H9 (cell line): ENCODE data around the gene SGIP1. TPM values are rescaled to one million over a fixed set of nuclear protein-coding genes. Genes with fewer than 3 reads are reported as not detected.
"Not testable (repeated sequence)": the region's sequence is repeated elsewhere in the genome, so short reads cannot be mapped to it uniquely, and the experiment has no call there.

Experiments used
- DNase-seq: peaks from one replicate; pipeline ENCODE4 v3.0.0-alpha.2; 2017
- H2AFZ ChIP-seq: one replicate; pipeline ENCODE4 v1.6.1; 2013; ENCODE audit warnings: mild to moderate bottlenecking, low read length, control low read depth, moderate library complexity
- H2AK5ac ChIP-seq: 2 replicates; pipeline ENCODE4 v1.6.1; 2013; ENCODE audit warnings: low read length, control low read depth, mixed read lengths; ENCODE audit not compliant: insufficient read length
- H2BK120ac ChIP-seq: one replicate; pipeline ENCODE4 v1.6.1; 2013; ENCODE audit warnings: low read depth, mild to moderate bottlenecking, low read length, control low read depth, inconsistent platforms; ENCODE audit not compliant: poor library complexity, severe bottlenecking
- H2BK12ac ChIP-seq: 2 replicates; pipeline ENCODE4 v1.6.1; 2013; ENCODE audit warnings: low read length, control low read depth, mixed read lengths, low read depth; ENCODE audit not compliant: insufficient read length
- H2BK15ac ChIP-seq: 2 replicates; pipeline ENCODE4 v1.6.1; 2013; ENCODE audit warnings: low read depth, low read length, control low read depth
- H2BK20ac ChIP-seq: one replicate; pipeline ENCODE4 v1.6.1; 2013; ENCODE audit warnings: low read depth, mild to moderate bottlenecking, low read length, control low read depth, inconsistent platforms; ENCODE audit not compliant: poor library complexity, severe bottlenecking
- H2BK5ac ChIP-seq: 2 replicates; pipeline ENCODE4 v1.6.1; 2013; ENCODE audit warnings: low read length, control low read depth, mixed read lengths; ENCODE audit not compliant: insufficient read length
- H3K14ac ChIP-seq: 2 replicates; pipeline ENCODE4 v1.6.1; 2013; ENCODE audit warnings: low read length, control low read depth; ENCODE audit not compliant: insufficient read depth
- H3K18ac ChIP-seq: 2 replicates; pipeline ENCODE4 v1.6.1; 2013; ENCODE audit warnings: low read depth, mild to moderate bottlenecking, mixed read lengths, low read length, control low read depth; ENCODE audit not compliant: insufficient read length
- H3K23ac ChIP-seq: 2 replicates; pipeline ENCODE4 v1.6.1; 2013; ENCODE audit warnings: low read length, control low read depth, mixed read lengths, low read depth; ENCODE audit not compliant: insufficient read length
- H3K23me2 ChIP-seq: 2 replicates; pipeline ENCODE4 v1.6.1; 2013; ENCODE audit warnings: low read depth, mild to moderate bottlenecking, mixed read lengths, low read length, control low read depth; ENCODE audit not compliant: insufficient read length, poor library complexity, severe bottlenecking
- H3K27ac ChIP-seq: 2 replicates; pipeline ENCODE4 v1.5.1; 2013; ENCODE audit warnings: low read length, control low read depth, mixed read lengths, low read depth; ENCODE audit not compliant: insufficient read length
- H3K27me3 ChIP-seq: 2 replicates; pipeline ENCODE4 v1.6.1; 2013; ENCODE audit warnings: low read length, control low read depth, inconsistent platforms; ENCODE audit not compliant: insufficient read depth
- H3K4ac ChIP-seq: 2 replicates; pipeline ENCODE4 v1.6.1; 2013; ENCODE audit warnings: low read depth, mild to moderate bottlenecking, control low read depth, inconsistent platforms, low read length, moderate library complexity
- H3K4me1 ChIP-seq: 2 replicates; pipeline ENCODE4 v1.6.1; 2013; ENCODE audit warnings: low read length, control low read depth, inconsistent platforms; ENCODE audit not compliant: insufficient read depth
- H3K4me2 ChIP-seq: 2 replicates; pipeline ENCODE4 v1.6.1; 2013; ENCODE audit warnings: low read length, control low read depth, mixed read lengths; ENCODE audit not compliant: insufficient read length, insufficient read depth
- H3K56ac ChIP-seq: 2 replicates; pipeline ENCODE4 v1.6.1; 2013; ENCODE audit warnings: low read depth, mild to moderate bottlenecking, mixed read lengths, low read length, control low read depth; ENCODE audit not compliant: insufficient read length
- H3K79me1 ChIP-seq: 2 replicates; pipeline ENCODE4 v1.6.1; 2013; ENCODE audit warnings: low read depth, mild to moderate bottlenecking, moderate library complexity, low read length, control low read depth, inconsistent platforms; ENCODE audit not compliant: insufficient read depth, poor library complexity, severe bottlenecking
- H3K79me2 ChIP-seq: 2 replicates; pipeline ENCODE4 v1.6.1; 2013; ENCODE audit warnings: low read length, control low read depth, inconsistent platforms; ENCODE audit not compliant: insufficient read depth
- H3K9ac ChIP-seq: 2 replicates; pipeline ENCODE4 v1.6.1; 2013; ENCODE audit warnings: low read length, control low read depth, mixed read lengths; ENCODE audit not compliant: insufficient read length; ENCODE audit errors: extremely low read depth
- H3K9me3 ChIP-seq: one replicate; pipeline ENCODE4 v1.6.1; 2013; ENCODE audit warnings: low read depth, low read length, inconsistent platforms; ENCODE audit not compliant: control insufficient read depth
- H3T11ph ChIP-seq: one replicate; pipeline ENCODE4 v1.6.1; 2013; ENCODE audit warnings: mild to moderate bottlenecking, low read length, control low read depth, inconsistent platforms
- H4K20me1 ChIP-seq: one replicate; pipeline ENCODE4 v1.6.1; 2013; ENCODE audit not compliant: control insufficient read depth, insufficient read length, insufficient read depth
- H4K5ac ChIP-seq: 2 replicates; pipeline ENCODE4 v1.6.1; 2013; ENCODE audit warnings: low read depth, mild to moderate bottlenecking, mixed read lengths, low read length, control low read depth; ENCODE audit not compliant: insufficient read length
- H4K8ac ChIP-seq: replicated peaks from 2 replicates; pipeline ENCODE4 v1.6.1; 2013; ENCODE audit warnings: low read length, control low read depth, mixed read lengths, low read depth; ENCODE audit not compliant: insufficient read length
- H4K91ac ChIP-seq: 2 replicates; pipeline ENCODE4 v1.6.1; 2013; ENCODE audit warnings: low read depth, mild to moderate bottlenecking, moderate library complexity, mixed read lengths, low read length, control low read depth; ENCODE audit not compliant: insufficient read length
- H3K27ac Mint-ChIP-seq, 3 experiments: 2 replicates in 2 of 3; 3 replicates in 1 of 3; pipeline ENCODE4 v1.8.0; 2020 to 2021; ENCODE audit warnings: mixed read lengths in 3 of 3, mild to moderate bottlenecking in 1 of 3, moderate library complexity in 1 of 3
- H3K27me3 Mint-ChIP-seq: 2 replicates; pipeline ENCODE4 v1.8.0; 2021; ENCODE audit warnings: low read depth, mild to moderate bottlenecking, moderate library complexity, mixed read lengths
- H3K36me3 Mint-ChIP-seq, 3 experiments: 2 replicates in 2 of 3; 3 replicates in 1 of 3; pipeline ENCODE4 v1.8.0; 2020 to 2021; ENCODE audit warnings: low read depth in 3 of 3, mixed read lengths in 3 of 3; ENCODE audit not compliant: insufficient read depth in 1 of 3
- H3K4me1 Mint-ChIP-seq, 2 experiments: 2 replicates each; pipeline ENCODE4 v1.8.0; 2020; ENCODE audit warnings: mixed read lengths in 2 of 2
- H3K4me3 Mint-ChIP-seq, 2 experiments: 2 replicates in 1 of 2; 3 replicates in 1 of 2; pipeline ENCODE4 v1.8.0; 2020 to 2021; ENCODE audit warnings: mild to moderate bottlenecking in 2 of 2, mixed read lengths in 2 of 2, moderate library complexity in 1 of 2
- H3K9me3 Mint-ChIP-seq, 2 experiments: 2 replicates in 1 of 2; 3 replicates in 1 of 2; pipeline ENCODE4 v1.8.0; 2020; ENCODE audit warnings: mild to moderate bottlenecking in 2 of 2, mixed read lengths in 2 of 2, moderate library complexity in 1 of 2
- WGBS: extraction: QIAGEN DNeasy Blood & Tissue Kit; methylation state at CpG from one replicate; pipeline ENCODE4 v1.1.7; 2013; ENCODE audit warnings: missing lambda C conversion rate, low lambda C conversion rate, mixed read lengths; ENCODE audit not compliant: insufficient read length; ENCODE audit errors: extremely low coverage; 5-methylcytosine and 5-hydroxymethylcytosine counted together
- total RNA-seq: library from RNA; stranded (reverse); gene quantifications from 2 replicates; pipeline ENCODE4 v1.2.1, GENCODE V29; 2021
- TF ChIP-seq, protein P1 (sequence below): fragments of 200-600 bp; sonication (generic); conservative IDR thresholded peaks from 3 replicates; pipeline ENCODE4 v1.8.0; 2021; ENCODE audit warnings: antibody characterized with exemption, mild to moderate bottlenecking

Gene SGIP1
- total RNA-seq, 1 experiment from 2014 or later = 1.5 TPM

DNA sequence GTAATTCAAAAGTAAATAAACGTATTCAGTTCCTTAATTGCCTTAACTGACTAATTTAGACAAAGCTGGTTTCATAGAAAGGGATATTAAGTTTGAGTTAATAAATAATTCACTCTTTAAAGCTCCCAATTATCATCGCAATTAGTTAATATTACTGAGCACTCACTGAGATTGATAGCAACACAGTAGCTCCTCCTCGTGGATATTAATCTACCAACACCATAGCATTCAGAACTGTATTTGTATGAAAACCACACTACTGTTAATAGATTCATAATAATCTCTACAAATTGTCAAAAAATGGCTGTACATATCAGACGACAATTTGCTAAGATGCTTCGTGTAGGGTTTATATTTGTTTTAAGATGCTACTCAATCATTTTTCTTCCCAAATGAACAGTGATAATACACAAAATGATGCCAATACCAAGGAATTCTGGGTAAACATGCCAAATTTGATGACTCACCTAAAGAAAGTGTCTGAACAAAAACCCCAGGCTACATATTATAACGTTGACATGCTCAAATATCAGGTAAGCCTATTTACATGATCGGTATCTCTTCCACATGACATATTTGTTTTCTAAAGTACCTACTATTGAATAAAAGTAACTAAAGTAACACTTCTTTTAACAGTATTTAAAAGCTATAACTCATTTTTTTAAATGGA lies 199.5 kb downstream of the SGIP1 start:
- H2AK5ac ChIP-seq = no peak overlapping the region
- no peak overlapping the region for H3K4me2 ChIP-seq
- H4K91ac ChIP-seq = no peak overlapping the region
- H3K4ac ChIP-seq = no peak overlapping the region
- H3K36me3 Mint-ChIP-seq = no peaks in the 10 kb centered on the region
- no peak overlapping the region for H2AFZ ChIP-seq
- TF ChIP-seq, protein P1, sequence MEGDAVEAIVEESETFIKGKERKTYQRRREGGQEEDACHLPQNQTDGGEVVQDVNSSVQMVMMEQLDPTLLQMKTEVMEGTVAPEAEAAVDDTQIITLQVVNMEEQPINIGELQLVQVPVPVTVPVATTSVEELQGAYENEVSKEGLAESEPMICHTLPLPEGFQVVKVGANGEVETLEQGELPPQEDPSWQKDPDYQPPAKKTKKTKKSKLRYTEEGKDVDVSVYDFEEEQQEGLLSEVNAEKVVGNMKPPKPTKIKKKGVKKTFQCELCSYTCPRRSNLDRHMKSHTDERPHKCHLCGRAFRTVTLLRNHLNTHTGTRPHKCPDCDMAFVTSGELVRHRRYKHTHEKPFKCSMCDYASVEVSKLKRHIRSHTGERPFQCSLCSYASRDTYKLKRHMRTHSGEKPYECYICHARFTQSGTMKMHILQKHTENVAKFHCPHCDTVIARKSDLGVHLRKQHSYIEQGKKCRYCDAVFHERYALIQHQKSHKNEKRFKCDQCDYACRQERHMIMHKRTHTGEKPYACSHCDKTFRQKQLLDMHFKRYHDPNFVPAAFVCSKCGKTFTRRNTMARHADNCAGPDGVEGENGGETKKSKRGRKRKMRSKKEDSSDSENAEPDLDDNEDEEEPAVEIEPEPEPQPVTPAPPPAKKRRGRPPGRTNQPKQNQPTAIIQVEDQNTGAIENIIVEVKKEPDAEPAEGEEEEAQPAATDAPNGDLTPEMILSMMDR = no peak
- no peak overlapping the region for H3K9ac ChIP-seq
- H3K27ac Mint-ChIP-seq = no peak overlapping the region
- H2BK12ac ChIP-seq = no peak overlapping the region
- H2BK20ac ChIP-seq = no peak overlapping the region
- no peak overlapping the region for H3K18ac ChIP-seq
- H3K4me1 ChIP-seq = no peaks in the 10 kb centered on the region
- no peaks in the 10 kb centered on the region for H3K79me2 ChIP-seq
- H3K14ac ChIP-seq = no peak overlapping the region
- no peak overlapping the region for H4K8ac ChIP-seq
- no peak overlapping the region for H2BK5ac ChIP-seq
- H3K79me1 ChIP-seq = no peaks in the 10 kb centered on the region
- no peaks in the 10 kb centered on the region for H3K9me3 ChIP-seq
- no CpG with 5 or more reads among the region's 7 CpGs for WGBS
- H3K27ac ChIP-seq = no peak overlapping the region
- no peak overlapping the region for H3K4me3 Mint-ChIP-seq
- no peaks in the 10 kb centered on the region for H3K27me3 ChIP-seq
- H3T11ph ChIP-seq = no peak overlapping the region
- H3K4me1 Mint-ChIP-seq = peaks cover 10 to 11% of the 10 kb centered on the region in 2 experiments
- no peak overlapping the region for H2BK15ac ChIP-seq
- H3K9me3 Mint-ChIP-seq = peaks cover 0 to 5% of the 10 kb centered on the region in 2 experiments; a peak in 2 of 5 replicates
- H4K5ac ChIP-seq = no peak overlapping the region
- H3K27me3 Mint-ChIP-seq = no peaks in the 10 kb centered on the region
- H3K23ac ChIP-seq = no peak overlapping the region
- no peaks in the 10 kb centered on the region for H4K20me1 ChIP-seq
- no peaks in the 10 kb centered on the region for H3K23me2 ChIP-seq
- no peak overlapping the region for H2BK120ac ChIP-seq
- H3K56ac ChIP-seq = no peak overlapping the region
- DNase-seq = no peak

DNA sequence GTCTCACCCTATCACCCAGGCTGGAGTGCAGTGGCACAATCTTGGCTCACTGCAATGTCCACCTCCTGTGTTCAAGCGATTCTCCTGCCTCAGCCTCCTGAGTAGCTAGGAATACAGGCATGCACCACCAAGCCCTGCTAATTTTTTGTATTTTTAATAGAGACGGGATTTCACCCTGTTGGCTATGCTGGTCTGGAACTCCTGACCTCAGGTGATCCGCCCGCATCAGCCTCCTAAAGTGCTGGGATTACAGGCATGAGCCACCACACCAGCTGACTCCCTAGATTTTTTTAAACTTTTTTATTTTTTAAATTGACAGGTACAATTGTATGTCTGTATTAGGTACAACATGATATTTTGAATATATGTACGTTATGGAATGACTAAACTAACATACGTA lies 200.6 kb downstream of the SGIP1 start:
- H2BK20ac ChIP-seq, H3K4me3 Mint-ChIP-seq, H3K36me3 Mint-ChIP-seq, H3K9me3 ChIP-seq, H4K8ac ChIP-seq, H3K4me2 ChIP-seq, H2BK120ac ChIP-seq, DNase-seq, H3K27me3 Mint-ChIP-seq, H4K20me1 ChIP-seq, H3K9ac ChIP-seq, H2AFZ ChIP-seq, H3K4ac ChIP-seq, H3K27ac Mint-ChIP-seq, H3K4me1 ChIP-seq, H2BK12ac ChIP-seq, H2BK15ac ChIP-seq, H3K23ac ChIP-seq, H4K91ac ChIP-seq, H3K18ac ChIP-seq, H3K9me3 Mint-ChIP-seq, H4K5ac ChIP-seq, H2BK5ac ChIP-seq, H3K56ac ChIP-seq, H2AK5ac ChIP-seq, H3K27ac ChIP-seq, H3K14ac ChIP-seq, H3T11ph ChIP-seq, H3K79me2 ChIP-seq, H3K79me1 ChIP-seq, H3K27me3 ChIP-seq, H3K23me2 ChIP-seq: not testable (repeated sequence)
- peaks cover 10 to 11% of the 10 kb centered on the region in 2 experiments for H3K4me1 Mint-ChIP-seq
- no CpG with 5 or more reads among the region's 6 CpGs for WGBS
